ENCODE data around the gene EFS. TPM values are rescaled to one million over a fixed set of nuclear protein-coding genes. Genes with fewer than 3 reads are reported as not detected.

Gene EFS
- total and polyA plus RNA-seq, 10 of the 15 experiments (the other 5 are each of a cell fraction or from before 2014, with no cell fraction given), result 0.08 TPM; not detected in 9

DNA sequence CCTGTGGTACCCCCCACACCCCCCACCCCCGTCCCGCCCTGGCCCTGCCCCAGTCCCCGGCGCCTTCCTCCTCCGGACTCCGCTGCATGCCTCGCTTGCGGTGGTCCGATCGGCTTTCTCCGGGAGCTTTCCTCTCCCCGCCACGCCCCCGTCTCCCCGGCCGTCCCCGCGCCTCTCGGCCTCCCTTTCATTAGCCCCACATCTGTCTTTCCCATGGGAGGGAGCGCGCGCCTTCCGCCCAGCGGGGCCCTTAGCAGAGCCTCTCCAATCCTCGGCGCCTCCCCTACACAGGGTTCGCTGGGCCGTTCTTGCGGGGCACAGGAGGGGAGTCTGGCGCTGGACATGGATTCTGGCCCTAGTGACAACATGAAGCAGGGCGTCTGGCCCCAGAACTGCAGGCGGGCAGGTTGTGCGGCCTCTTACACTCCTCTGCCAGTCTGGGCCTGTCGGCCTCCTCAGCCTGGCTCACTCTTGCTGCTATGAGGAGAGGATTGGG, 1.5 kb upstream of the EFS start (continued):
- TF ChIP-seq ZNF217 (IDR thresholded peaks at IDR 0.05), result no peak

DNA sequence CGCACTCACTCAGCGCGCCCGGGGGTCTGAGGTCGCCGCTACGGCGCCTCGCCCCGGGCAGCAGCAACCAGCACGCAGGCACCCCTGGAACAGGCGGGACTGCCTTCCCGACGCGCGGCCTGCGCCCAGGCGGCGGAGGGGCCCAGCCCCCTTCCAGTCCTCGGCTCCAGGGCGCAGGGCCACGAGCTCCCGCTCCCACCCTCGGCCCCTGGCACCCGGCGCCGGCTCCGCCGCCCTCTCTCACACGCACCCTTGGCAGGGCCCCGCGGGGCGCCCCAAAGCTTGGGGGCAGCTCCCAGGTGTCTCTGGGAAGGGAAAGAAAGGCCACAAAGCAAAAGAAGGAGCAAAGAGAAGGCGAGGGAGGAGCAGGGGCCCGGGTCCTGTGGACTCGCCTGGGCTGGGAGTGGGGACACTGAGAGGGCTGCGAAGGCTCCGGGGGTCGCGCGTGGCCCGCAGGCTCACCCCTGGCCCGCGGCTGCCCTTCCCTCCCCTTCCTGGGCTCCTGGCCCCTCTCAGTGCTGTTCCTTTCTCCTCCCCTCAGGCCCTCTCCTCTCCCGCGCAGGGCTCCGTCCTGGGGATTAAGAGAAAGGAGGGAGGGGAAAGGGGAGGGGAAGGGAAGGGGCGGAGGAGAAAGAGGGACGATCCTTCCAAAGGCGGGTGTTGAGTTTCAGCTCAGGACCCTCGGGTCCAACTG, 907 bp upstream of the EFS start:
- POLR2A ChIA-PET, result no interaction called here
- in situ Hi-C loops (cut with MboI) (no loop called here), intact Hi-C loops (cut with micrococcal nuclease; ENCODE audit: unreplicated experiment) (no loop called here)
- TF ChIP-seq, protein P1, sequence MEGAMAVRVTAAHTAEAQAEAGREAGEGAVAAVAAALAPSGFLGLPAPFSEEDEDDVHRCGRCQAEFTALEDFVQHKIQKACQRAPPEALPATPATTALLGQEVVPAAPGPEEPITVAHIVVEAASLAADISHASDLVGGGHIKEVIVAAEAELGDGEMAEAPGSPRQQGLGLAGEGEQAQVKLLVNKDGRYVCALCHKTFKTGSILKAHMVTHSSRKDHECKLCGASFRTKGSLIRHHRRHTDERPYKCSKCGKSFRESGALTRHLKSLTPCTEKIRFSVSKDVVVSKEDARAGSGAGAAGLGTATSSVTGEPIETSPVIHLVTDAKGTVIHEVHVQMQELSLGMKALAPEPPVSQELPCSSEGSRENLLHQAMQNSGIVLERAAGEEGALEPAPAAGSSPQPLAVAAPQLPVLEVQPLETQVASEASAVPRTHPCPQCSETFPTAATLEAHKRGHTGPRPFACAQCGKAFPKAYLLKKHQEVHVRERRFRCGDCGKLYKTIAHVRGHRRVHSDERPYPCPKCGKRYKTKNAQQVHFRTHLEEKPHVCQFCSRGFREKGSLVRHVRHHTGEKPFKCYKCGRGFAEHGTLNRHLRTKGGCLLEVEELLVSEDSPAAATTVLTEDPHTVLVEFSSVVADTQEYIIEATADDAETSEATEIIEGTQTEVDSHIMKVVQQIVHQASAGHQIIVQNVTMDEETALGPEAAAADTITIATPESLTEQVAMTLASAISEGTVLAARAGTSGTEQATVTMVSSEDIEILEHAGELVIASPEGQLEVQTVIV (IDR thresholded peaks at IDR 0.05; ENCODE audit: borderline replicate concordance, partially characterized antibody), result no peak
- no peak for TF ChIP-seq KAT2A (conservative IDR thresholded peaks at IDR 0.05; ENCODE audit: control insufficient read depth, low read depth, low read length)
- FAIRE-seq, result no peak
- H3K9ac ChIP-seq (ENCODE audit: control insufficient read depth, insufficient read depth, low read length), result no peak overlapping the region
- no peak overlapping the region for H3K4me3 ChIP-seq
- no peaks in the 10 kb centered on the region for H3K36me3 ChIP-seq (ENCODE audit: control insufficient read depth in 2 of 2, insufficient read depth in 2 of 2, low read length in 1 of 2)
- peaks cover 0 to 8% of the 10 kb centered on the region in 2 experiments; a peak in 3 of 4 replicates for H3K27me3 ChIP-seq (replicated peaks in 1 of 2; ENCODE audit: control insufficient read depth in 2 of 2, insufficient read depth in 2 of 2, low read length in 1 of 2)
- no peak overlapping the region for H3K27ac ChIP-seq (ENCODE audit: control insufficient read depth, insufficient read depth)
- no peak for DNase-seq (ENCODE audit: low read depth, low spot score)
- no peaks in the 10 kb centered on the region for H4K20me1 ChIP-seq (ENCODE audit: control insufficient read depth, insufficient read depth)
- no TSS peak for BruUV-seq (replicated peaks)
- no peak overlapping the region for H2AFZ ChIP-seq (ENCODE audit: control insufficient read depth, low read depth, low read length)
- no peaks in the 10 kb centered on the region for H3K9me3 ChIP-seq (replicated peaks; ENCODE audit: control insufficient read depth, insufficient read depth, low read length)
- H3K79me2 ChIP-seq (ENCODE audit: control insufficient read depth, insufficient read depth, low read length), result no peaks in the 10 kb centered on the region
- ATAC-seq, result no peak
- SMC1A ChIA-PET (ENCODE audit: uncharacterized antibody, unreplicated experiment), result no interaction called here
- WGBS (ENCODE audit: insufficient coverage, insufficient replicate concordance, low lambda C conversion rate, missing lambda C conversion rate), result 46% methylated on average over 46 of the region's 51 CpGs
- no peak overlapping the region for H3K4me2 ChIP-seq (ENCODE audit: control insufficient read depth, insufficient read depth)
- CTCF ChIA-PET, result no interaction called here
- no peaks in the 10 kb centered on the region for H3K4me1 ChIP-seq (ENCODE audit: control insufficient read depth, insufficient read depth, low read length)
- RAD21 ChIA-PET (ENCODE audit: unreplicated experiment), result no interaction called here
